Ishikawa (cell line): ENCODE measurements around the gene ZBTB20.

Experiments
- CEBPB ChIP-seq: IDR thresholded peaks from 2 replicates; pipeline ENCODE4 v1.6.1; 2012
- CREB1 ChIP-seq: IDR thresholded peaks from 2 replicates; pipeline ENCODE4 v1.6.1; 2012; ENCODE audit warnings: low read depth
- EGR1 ChIP-seq: IDR thresholded peaks from 2 replicates; pipeline ENCODE4 v1.6.1; 2012
- EP300 ChIP-seq: IDR thresholded peaks from 2 replicates; pipeline ENCODE4 v1.6.1; 2012; ENCODE audit warnings: borderline replicate concordance
- FOXM1 ChIP-seq: IDR thresholded peaks from 2 replicates; pipeline ENCODE4 v1.6.1; 2012; ENCODE audit warnings: low read depth, borderline replicate concordance
- NFIC ChIP-seq: IDR thresholded peaks from 2 replicates; pipeline ENCODE4 v1.6.1; 2012
- RAD21 ChIP-seq: IDR thresholded peaks from 2 replicates; pipeline ENCODE4 v1.6.1; 2012; ENCODE audit warnings: low read depth
- REST ChIP-seq: IDR thresholded peaks from 2 replicates; pipeline ENCODE4 v1.6.1; 2012; ENCODE audit warnings: low read depth, mild to moderate bottlenecking
- TAF1 ChIP-seq: IDR thresholded peaks from 2 replicates; pipeline ENCODE4 v1.6.1; 2012; ENCODE audit warnings: low read depth, mild to moderate bottlenecking
- TCF12 ChIP-seq: IDR thresholded peaks from 2 replicates; pipeline ENCODE4 v1.6.1; 2012; ENCODE audit warnings: low read depth
- TEAD4 ChIP-seq: IDR thresholded peaks from 2 replicates; pipeline ENCODE4 v1.6.1; 2012
- YY1 ChIP-seq: IDR thresholded peaks from 2 replicates; pipeline ENCODE4 v1.6.1; 2012; ENCODE audit warnings: low read depth
- ZBTB7A ChIP-seq: IDR thresholded peaks from 2 replicates; pipeline ENCODE4 v1.6.1; 2012; ENCODE audit warnings: low read depth
- TF ChIP-seq, protein P1 (sequence below): IDR thresholded peaks from 2 replicates; pipeline ENCODE4 v1.6.1; 2012
- TF ChIP-seq, protein P2 (sequence below): IDR thresholded peaks from 2 replicates; pipeline ENCODE4 v1.6.1; 2012

Gene ZBTB20

DNA sequence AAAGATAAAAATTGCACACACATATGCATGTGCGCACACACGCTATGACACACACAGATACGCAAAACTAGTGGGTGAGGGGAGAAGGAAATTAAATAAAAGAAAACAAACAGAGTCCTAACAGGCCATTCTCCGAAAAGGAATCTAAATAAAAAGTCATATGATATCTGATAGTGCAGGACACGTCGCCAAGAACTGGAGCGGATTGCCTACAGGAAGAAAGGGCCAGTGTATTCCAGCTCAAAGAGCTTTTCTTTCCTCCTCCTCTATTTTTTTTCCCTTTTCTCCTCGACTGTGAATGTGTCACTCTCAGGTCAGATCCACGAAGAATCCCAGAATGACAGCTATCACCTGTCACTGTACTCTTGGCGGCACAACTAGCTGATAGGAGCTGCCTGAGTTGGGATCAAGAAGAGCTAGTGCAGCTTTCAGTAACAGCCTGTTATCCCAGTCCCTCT is 695.5 kb downstream of the ZBTB20 start:
- TF ChIP-seq ZBTB7A: no peak
- no peak for TF ChIP-seq RAD21
- TF ChIP-seq, protein P1, sequence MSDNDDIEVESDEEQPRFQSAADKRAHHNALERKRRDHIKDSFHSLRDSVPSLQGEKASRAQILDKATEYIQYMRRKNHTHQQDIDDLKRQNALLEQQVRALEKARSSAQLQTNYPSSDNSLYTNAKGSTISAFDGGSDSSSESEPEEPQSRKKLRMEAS: no peak
- no peak for TF ChIP-seq YY1
- no peak for TF ChIP-seq FOXM1
- TF ChIP-seq REST: no peak
- TF ChIP-seq CREB1: no peak
- TF ChIP-seq TCF12: no peak
- no peak for TF ChIP-seq NFIC
- no peak for TF ChIP-seq EGR1
- TF ChIP-seq, protein P2, sequence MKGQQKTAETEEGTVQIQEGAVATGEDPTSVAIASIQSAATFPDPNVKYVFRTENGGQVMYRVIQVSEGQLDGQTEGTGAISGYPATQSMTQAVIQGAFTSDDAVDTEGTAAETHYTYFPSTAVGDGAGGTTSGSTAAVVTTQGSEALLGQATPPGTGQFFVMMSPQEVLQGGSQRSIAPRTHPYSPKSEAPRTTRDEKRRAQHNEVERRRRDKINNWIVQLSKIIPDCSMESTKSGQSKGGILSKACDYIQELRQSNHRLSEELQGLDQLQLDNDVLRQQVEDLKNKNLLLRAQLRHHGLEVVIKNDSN: no peak
- no peak for TF ChIP-seq EP300
- TF ChIP-seq CEBPB: no peak
- TF ChIP-seq TEAD4: no peak
- no peak for TF ChIP-seq TAF1

GRCh38 chr3:114451051-114451451 is 696.0 kb downstream of the ZBTB20 start:
- TF ChIP-seq TAF1 (no peak), ZBTB7A (no peak), REST (no peak), TCF12 (no peak), TEAD4 (no peak), RAD21 (no peak), CEBPB (no peak), EP300 (no peak), FOXM1 (no peak), EGR1 (no peak), CREB1 (no peak), NFIC (no peak), YY1 (no peak)
- TF ChIP-seq, protein P1: no peak
- TF ChIP-seq, protein P2: no peak

- TF ChIP-seq EP300: no peak
- no peak for TF ChIP-seq CREB1
These were observed 697.0 kb downstream of the ZBTB20 start for GRCh38 chr3:114450008-114450596.

GRCh38 chr3:114449271-114450007 is 697.6 kb downstream of the ZBTB20 start:
- TF ChIP-seq NFIC: no peak
- no peak for TF ChIP-seq YY1
- TF ChIP-seq TEAD4: no peak
- TF ChIP-seq ZBTB7A: no peak
- TF ChIP-seq FOXM1: no peak
- no peak for TF ChIP-seq CREB1
- no peak for TF ChIP-seq REST
- no peak for TF ChIP-seq CEBPB
- no peak for TF ChIP-seq TCF12
- no peak for TF ChIP-seq TAF1
